CD1c-positive myeloid dendritic cell (primary cell): ENCODE data around the gene COX20.
A peak's percentile ranks its signal among the peaks of the same experiment; 100 is the strongest.

Source experiments
- DNase-seq: peaks from one replicate; pipeline ENCODE4 v3.0.0-alpha.2; 2016; ENCODE audit errors: extremely low spot score

Gene COX20

DNA sequence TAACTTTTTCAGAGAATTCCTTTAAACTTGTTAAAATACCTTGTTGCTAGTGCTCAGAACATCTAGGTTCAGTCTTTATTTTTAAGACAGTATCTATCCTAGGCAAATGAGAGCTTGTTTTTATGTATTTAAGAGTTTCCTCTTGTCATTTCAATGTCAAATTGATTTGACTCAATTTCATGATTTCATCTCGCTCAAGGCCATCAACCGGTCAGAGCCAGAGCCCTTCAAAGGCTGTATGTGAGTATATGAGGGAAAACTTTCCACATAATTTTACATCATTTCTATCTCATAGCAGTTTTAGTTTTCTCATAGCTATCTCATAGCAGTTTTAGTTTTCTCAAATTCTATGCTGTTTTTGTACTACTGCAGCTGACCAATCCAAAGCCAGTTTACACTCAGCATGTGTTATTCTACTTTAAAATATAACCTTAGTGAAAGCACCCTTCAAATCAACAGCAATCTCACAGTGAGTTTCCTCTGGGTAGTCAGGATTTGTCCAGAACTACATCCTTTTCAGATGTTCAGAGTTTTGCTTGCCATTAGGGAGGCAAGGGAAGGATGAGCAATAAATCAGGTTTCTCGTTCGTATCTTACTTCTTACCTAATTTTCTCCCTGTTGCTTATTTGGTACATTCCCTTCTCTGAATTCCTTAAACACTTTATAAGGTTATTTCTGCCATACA, 16.2 kb downstream of the COX20 start:
- DNase-seq, result no peak

DNA sequence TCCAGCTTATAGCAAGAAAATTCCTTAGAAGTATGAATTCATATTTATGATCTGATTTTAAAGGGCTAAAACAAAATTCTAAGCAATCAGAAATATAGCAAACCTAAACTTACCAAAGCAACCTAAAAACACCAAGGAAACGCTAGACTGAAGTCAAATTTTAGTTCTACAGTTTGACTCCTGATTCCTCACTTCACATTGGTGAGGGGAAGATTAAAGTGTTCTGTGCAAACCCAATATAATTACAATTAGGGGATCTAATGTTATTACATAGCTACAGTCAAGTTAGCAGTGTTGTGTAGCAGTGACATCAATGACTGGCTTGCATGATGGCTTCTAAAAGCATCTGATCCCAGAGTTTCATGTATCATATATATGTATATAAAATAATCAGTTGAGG, 17.2 kb downstream of the COX20 start:
- no peak for DNase-seq

DNA sequence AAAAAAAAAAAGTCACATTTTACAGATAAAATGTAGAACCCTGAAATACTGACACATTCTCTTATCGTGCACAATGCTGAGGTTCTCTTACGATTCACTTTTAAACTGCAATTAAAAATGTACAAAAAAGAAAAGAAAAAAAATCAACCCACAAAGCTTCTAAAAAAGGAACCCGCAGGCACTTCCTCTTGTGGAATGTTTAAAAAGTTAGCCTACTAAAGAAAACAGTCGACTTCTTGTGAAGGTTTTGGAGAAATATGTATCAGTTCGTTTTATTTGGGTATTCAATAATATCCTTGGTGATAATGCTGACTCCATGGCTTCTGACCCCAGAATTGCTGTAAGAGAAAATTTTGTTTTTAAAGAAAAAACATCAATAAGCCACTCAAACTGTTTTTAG, 18.7 kb downstream of the COX20 start:
- DNase-seq, result peak; percentile 59

DNA sequence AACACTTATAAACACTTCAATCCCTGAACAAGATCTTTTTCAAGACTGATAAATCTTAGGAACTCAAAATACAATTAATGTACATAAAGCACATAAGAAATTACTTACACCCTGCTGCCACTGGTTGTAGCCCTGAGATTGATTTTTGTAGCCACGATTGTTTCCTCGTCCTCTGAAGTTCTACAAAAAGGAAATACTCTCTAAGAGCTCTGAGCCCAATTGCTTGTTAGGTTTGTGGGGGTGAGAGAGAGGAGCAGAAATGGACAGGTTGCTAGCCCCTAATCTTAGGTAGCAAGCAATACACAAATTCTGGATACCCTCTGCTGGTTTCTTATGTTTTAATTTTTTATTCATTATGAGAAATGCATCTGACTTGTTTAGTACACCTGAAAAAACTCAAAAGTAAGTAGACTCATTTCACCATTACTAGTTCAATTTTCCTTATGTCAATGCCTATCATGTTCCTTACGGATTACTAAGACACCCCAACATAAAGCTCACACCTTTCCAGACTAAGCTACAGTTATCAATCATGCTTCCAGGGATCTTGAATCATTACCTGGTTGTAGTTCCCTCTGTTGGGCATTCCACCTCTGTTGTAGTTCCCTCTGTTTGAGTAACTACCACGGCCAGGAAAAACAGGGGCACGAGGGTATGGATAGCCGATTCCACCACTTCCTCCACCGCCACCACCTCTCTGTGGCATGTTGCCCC, 19.6 kb downstream of the COX20 start:
- no peak for DNase-seq

DNA sequence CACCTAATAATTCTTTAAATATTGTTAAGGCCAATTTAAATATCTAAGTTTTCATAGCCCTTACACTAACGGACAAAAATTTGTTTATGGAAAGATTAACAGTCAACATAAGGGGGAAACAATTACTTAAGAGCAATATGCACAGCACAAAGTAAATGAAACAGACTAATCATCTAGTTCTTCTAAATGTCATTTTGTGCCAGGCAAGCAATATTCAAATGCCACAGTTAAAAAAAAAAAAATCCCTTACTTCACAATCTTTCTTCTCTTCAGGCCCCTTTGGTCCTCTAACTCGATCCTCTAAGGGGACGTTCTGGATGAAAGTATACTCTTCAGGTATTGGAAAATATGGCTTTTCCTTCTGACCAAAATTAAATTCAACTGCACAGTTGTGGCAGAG, 22.3 kb downstream of the COX20 start:
- DNase-seq, result no peak

DNA sequence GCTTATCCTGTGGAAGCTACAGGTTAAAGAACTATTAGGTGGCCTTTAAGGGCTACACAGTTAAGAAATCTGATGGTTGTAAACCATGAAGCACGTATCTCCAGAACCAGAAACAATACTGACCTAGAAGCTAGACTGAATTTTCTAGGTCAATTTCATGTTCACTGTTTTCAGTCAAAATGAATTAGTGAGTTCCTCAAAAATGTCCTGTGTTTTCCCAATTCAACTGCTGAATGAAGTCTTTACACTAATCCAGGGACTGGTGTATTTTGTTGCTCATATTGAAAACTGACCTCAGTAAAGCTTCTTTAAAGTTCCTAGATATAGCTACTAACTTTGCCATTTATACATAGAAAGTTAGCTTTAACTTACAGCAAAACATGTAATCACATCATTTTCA, 22.9 kb downstream of the COX20 start:
- DNase-seq, result no peak

DNA sequence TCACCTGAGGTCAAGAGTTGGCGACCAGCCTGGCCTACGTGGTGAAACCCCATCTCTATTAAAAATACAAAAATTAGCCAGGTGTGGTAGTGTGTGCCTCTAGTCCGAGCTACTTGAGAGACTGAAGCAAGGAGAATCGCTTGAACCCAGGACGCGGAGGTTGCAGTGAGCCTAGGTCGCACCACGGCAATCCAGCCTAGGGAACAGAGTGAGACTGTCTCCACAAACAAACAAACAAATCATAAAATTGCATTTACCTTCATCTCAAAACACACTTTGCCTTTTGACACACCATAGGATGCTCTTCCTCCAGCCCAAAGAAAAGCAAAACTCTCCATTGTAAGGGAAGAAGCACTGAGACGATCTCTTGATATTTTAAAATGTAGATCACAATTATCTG, 24.6 kb downstream of the COX20 start:
- DNase-seq, result no peak

DNA sequence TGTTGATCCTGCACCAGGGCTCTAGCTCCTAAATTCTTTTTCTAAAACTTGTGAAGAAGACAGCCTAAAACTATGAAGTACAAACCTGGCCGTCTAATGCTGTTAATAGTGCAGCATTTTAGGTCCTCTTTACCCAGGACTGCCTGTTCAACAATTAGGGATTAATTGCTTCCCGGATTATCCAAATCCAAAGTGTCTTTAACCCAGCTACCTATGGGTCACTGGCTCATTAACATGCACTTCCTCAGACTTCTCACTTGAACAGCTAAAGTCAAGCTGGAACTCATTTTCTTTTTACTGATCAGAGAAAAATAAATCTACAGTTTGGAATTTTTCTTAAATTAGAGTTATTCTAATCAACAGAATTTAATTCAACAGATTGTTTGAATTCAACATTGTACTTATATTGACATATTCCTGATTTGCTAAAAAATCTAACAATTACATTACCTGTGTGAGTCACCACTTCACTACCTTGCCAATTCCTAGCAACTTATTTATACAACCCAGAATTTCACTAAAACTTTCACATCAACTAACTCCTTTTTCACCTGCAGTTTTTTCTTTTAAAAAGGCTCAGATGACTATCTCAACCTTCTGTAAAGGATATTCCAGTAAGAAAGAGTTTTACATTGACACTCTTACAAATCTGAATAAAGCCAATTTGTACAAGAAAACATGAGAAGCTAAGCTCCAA, 25.6 kb downstream of the COX20 start:
- DNase-seq, result no peak

DNA sequence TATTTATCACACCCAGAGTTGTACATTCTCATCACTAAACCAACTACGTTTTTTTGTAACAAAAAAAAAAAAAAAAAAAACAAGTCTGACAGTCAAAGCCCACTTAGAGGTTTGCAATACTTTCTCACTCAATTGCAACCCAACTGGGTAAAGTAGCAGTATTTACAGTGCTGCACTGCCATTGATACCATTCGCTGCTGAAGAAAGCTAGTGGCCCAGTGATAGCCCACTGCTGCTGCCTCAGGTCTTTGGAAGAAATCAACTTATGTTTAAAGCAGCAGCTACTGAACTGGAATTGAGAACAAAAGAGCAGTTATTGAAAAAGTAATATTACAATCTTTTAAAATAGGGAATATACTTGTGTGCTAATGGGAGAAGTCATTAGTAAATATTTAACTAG, 26.2 kb downstream of the COX20 start:
- no peak for DNase-seq

DNA sequence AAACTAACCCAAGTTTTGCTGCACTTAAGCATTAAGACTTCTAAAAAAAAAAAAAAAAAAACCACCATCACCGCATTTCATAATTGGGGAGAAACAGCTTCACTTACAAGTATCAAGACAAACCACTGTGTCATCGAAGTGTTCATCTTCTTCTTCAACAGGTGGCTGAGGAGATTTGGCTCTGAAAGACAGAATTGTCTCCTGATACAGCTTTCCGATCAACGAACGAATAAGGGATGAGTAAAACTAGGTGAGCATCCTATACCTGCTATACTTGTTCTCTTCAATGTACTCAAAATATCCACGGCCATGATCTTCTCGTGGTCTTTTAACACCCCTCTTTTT, 26.9 kb downstream of the COX20 start:
- DNase-seq, result peak; percentile 41

DNA sequence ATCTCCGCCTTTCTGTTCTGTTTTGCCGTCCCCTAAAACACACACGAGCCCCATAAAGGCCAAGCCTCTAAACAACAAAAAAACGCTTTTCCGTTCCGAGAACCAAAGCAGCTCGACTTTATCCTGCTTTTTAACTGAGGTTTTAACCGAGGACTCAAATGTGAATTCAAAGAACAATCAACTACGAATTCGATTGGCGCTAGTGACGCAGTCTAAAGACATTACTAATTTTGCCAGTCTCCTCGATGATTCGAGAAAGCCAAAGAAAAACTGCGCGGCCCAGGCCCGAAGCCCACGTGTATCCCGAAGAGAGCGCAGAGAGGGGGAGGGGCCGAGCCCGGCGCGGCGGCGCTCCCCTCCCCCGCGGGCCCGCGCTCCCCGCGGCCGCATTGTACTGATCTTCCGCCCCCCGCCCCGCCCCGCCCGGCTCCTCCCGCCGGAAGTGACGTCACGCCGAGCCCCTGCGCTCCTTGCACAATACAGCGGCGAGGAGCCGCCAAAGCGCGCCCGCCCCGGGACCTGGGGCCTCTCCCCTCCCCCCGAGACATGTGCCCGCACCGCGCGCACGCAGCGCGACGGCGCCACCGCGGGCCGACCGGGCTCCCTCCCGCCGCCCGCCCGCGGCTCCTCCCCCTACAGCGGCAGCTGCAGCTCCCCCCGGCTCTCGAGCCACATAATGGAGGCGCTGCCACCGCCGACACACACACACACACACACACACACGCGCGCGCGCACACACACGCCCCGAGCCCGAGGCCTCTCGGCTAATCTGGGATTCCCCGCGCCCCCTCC, 27.4 kb downstream of the COX20 start:
- peak; percentile 98 for DNase-seq

DNA sequence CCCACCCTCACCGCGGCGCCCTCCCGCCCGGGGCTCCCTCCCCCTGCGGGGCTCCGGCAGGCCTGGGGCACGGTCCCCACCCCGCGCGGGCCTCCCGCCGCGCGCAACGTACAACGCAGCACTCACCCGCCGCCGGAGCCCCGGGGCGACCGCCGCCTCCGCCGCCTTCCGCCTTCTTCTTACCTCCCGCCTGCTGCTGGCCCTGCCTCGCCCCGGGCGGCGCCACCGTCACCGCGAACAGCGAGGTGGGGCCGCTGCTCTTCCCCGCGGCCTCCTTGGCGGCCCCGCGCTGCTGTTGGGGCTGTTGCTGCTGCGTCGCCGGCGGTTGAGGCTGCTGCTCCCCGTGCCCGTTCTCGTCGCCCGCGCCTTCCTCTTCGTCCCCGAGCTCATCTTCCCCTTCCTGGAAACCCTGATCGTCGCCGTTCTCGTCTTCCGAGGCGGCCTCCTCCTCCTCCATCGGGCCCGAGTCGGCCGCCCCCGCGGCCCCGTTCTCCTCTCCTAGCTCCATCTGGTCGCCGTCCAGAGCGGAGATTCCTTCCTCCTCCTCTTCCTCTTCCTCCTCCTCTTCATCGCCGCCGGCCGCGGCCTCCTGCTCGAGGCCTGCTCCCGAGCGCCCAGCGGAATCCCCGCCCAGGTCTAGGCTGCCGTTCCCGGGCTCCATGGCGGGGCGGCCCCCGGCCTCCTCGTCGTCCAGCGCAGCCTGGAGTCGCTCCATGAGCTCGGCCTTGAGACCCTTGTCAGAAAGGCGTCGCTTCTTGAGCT, 28.2 kb downstream of the COX20 start:
- peak; percentile 59 for DNase-seq

DNA sequence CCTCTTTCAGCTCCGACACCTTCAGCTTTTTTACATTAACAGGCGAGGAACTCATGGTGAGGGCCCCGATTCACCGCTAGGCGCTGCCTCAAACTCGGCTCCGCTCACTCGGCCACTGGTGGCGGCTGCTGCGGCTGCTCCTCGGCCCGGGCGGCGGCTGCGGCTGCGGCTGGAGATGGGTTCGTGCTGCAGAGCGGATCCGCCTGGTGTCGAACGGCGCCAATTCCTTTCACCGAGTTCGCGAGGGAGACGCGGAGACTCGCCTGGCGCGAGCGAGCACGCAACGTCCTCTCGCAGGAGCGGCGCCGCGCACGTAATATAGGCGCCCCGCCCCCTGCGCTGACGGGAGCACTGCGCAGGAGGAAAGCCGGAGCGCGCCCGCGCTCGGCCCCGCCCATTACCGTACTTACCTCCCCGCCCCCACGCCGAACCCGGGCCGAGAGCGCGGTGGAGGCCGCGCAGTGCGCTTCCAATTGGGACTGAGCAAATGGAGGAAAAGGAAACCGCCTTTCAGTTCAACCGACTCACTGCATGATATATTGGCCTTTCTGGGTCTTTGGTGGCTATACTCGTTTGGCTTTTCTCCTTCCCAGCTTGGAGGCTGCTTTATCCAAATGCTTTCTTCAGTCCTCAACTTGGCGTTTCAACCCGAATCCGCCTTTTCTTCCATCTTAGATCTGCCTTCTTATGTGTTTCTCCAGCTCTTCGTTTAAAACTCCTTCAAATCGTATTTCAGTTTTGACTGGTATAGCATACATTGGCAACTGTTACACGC, 29.0 kb downstream of the COX20 start, which contains the start of gene HNRNPU:
Gene HNRNPU (minus strand): TSS at position 291 of the 775 bp plus-strand sequence. CDS start 236 bp downstream, at position 55.
- peak; percentile 99 for DNase-seq

DNA sequence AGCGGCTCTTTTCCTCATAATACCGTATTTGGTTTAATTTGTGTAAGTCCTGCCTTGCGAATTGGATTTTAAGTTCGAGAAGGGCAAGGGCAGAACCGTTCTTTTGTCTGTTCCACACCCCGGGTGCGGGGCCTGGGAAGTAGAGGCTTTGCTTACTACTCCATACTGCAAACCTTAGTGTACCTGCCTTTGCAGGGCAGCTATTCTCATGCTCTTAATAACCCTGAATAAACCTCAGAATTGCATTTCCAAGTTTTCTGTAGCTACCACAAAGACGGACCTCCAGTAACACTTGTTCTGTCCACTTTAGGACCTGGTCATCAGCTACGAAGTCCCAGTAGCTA, 29.5 kb downstream of the COX20 start:
- DNase-seq, result no peak

DNA sequence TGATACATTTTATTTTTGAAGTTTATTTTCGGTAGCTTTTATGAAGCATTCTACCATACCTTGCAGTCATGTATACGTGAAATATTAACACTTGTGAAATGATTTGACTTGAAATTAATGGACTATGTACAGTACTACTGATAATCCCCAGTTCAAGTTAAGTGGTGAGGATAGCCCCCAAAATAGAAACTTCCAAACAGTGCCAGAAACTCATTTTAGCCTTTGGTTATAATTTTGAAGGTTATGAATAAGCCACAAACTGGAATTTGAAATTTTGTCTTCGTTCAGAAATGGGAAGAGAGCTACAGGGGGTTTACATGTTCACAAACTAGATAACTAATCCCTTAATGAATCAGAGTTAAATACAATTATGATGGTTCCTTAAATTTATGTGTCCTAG, 30.4 kb downstream of the COX20 start:
- DNase-seq, result no peak

DNA sequence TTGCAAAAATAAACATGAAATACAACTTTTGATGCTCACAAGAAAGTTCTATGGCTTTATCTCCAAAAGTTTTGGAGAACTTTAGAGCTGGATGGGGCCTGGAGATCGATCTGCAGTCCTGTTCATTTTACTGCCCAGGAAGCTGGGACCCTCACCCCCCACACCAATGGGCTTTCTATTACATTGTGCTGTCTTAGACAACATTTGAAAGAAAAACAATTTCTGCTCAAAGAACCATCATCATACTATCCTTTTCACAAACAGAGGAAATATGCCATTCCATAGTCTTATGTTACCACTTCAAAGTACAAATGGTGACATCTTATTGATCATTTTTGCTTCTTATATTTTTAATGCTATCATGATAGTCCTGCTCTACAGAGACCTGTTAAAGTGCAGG, 30.9 kb downstream of the COX20 start:
- DNase-seq, result no peak

DNA sequence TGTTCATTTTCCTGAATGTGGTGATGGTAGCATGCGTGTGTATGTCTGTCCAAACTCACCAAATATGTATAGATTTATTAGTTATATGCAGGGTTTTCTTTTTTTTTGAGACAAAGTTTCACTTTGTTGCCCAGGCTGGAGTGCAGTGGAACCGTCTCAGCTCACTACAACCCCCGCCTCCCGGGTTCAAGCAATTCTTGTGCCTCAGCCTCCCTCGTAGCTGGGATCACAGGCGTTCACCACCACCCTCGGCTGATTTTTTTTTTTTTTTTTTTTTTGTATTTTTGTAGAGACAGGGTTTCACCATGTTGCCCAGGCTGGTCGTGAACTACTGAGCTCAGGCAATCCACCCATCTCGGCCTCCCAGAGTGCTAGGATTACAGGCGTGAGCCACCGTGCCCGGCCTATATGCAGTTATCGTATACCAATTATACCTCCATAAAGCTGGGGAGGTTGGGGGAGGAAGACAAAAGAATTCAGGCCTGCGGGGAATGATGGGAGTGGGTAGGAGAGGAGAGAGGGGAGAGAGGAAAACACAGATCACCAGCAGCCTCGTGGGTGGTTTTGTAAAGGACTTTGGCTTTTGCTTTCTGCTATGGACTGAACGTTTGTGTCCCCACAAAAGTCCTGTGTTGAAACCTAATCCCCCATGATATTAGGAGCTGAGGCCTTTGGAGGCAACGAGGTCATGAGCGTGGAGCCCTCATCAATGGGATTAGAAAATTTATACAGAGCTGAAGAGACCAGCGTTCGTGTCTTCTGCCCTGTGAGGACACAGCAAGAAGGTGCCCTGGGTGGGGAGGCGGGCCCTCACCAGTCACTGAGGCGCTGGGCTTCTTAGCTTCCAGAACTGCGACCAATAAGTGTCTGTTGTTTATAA, 33.3 kb downstream of the COX20 start:
- no peak for DNase-seq

DNA sequence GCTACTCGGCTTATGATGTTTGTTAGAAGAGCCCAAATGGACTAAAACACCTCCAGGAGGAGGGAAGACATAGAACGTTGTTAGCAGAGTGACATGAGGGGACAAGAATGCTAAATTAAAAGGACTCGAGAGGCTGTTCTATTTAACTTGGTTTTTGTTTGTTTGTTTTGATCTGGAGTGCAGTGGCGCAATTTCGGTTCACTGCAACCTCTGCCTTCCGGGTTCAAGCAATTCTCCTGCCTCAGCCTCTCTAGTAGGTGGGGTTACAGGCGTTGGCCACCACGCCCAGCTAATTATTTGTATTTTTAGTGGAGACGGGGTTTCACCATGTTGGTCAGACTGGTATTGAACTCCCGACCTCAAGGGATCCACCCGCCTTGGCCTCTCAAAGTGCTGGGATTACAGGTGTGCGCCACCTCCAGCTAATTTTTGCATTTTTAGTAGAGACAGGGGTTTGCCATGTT, 33.9 kb downstream of the COX20 start:
- no peak for DNase-seq

DNA sequence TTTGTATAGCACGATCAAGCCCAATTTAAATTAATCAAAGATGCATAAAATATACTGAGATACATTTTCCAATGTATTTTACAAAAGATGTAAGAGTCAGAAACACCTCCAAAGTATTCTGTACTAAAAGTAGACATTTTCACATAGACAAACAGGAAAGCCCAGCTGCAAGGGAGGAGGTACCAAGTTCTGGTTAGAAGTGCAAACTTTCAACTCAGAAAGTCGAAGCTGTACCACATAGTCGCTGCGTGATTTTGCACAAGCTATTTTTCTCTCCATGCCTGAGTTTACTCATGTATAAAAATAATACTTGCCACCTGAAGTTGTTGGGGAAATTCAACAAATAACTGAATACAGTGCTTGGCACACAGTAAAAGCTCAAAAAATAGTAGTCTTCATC, 34.5 kb downstream of the COX20 start:
- DNase-seq, result no peak
